Effector memory CD8-positive, alpha-beta T cell (primary cell): ENCODE data around the gene NFYC.
A peak's percentile ranks its signal among the peaks of the same experiment; 100 is the strongest.

ENCODE experiments used
- ATAC-seq: fragments of 150-1000 bp; cut with Tn5 transposase; replicated peaks from 2 replicates; pipeline ENCODE4 v1.10.0; 2021; ENCODE audit warnings: mild to moderate bottlenecking, moderate library complexity
- DNase-seq, 3 experiments: peaks; one replicate each; pipeline ENCODE4 v3.0.0; 2021
- H3K27ac Mint-ChIP-seq, 2 donors: one replicate each; pipeline ENCODE4 v1.8.0; 2022; ENCODE audit warnings: mild to moderate bottlenecking in 2 of 2, mixed read lengths in 2 of 2, moderate library complexity in 2 of 2
- H3K27me3 Mint-ChIP-seq, 2 donors: one replicate each; pipeline ENCODE4 v1.8.0; 2022; ENCODE audit warnings: mixed read lengths in 2 of 2
- H3K36me3 Mint-ChIP-seq: one replicate; pipeline ENCODE4 v1.8.0; 2022; ENCODE audit warnings: mild to moderate bottlenecking, moderate library complexity, mixed read lengths; ENCODE audit not compliant: insufficient read depth
- H3K4me1 Mint-ChIP-seq, 2 donors: one replicate each; pipeline ENCODE4 v1.8.0; 2022; ENCODE audit warnings: low read depth in 2 of 2, mixed read lengths in 2 of 2
- H3K4me3 Mint-ChIP-seq, 2 donors: one replicate each; pipeline ENCODE4 v1.8.0; 2022; ENCODE audit warnings: mild to moderate bottlenecking in 2 of 2, mixed read lengths in 2 of 2, moderate library complexity in 2 of 2
- H3K9me3 Mint-ChIP-seq, 2 donors: one replicate each; pipeline ENCODE4 v1.8.0; 2022; ENCODE audit warnings: mixed read lengths in 2 of 2

Gene NFYC

GRCh38 chr1:40740039-40740996 lies 48.8 kb downstream of the NFYC start:
- H3K27ac Mint-ChIP-seq, result peak overlapping the region in 1 of 2 donors; percentile 62
- H3K4me3 Mint-ChIP-seq, result no peak overlapping the region
- no peaks in the 10 kb centered on the region for H3K27me3 Mint-ChIP-seq
- DNase-seq (no peak), ATAC-seq (no peak)
- H3K4me1 Mint-ChIP-seq, result peaks cover 7 to 37% of the 10 kb centered on the region in 2 donors
- H3K36me3 Mint-ChIP-seq, result peaks cover 44% of the 10 kb centered on the region
- no peaks in the 10 kb centered on the region for H3K9me3 Mint-ChIP-seq

- peaks cover 46% of the 10 kb centered on the region for H3K36me3 Mint-ChIP-seq
- H3K4me1 Mint-ChIP-seq, result peaks cover 14 to 45% of the 10 kb centered on the region in 2 donors
- DNase-seq (no peak), ATAC-seq (no peak)
- no peaks in the 10 kb centered on the region for H3K9me3 Mint-ChIP-seq
- H3K27ac Mint-ChIP-seq, result peak overlapping the region in 1 of 2 donors; percentile 62
- H3K27me3 Mint-ChIP-seq, result no peaks in the 10 kb centered on the region
- H3K4me3 Mint-ChIP-seq, result no peak overlapping the region
Observed at GRCh38 chr1:40740997-40741736, 49.7 kb downstream of the NFYC start.

DNA sequence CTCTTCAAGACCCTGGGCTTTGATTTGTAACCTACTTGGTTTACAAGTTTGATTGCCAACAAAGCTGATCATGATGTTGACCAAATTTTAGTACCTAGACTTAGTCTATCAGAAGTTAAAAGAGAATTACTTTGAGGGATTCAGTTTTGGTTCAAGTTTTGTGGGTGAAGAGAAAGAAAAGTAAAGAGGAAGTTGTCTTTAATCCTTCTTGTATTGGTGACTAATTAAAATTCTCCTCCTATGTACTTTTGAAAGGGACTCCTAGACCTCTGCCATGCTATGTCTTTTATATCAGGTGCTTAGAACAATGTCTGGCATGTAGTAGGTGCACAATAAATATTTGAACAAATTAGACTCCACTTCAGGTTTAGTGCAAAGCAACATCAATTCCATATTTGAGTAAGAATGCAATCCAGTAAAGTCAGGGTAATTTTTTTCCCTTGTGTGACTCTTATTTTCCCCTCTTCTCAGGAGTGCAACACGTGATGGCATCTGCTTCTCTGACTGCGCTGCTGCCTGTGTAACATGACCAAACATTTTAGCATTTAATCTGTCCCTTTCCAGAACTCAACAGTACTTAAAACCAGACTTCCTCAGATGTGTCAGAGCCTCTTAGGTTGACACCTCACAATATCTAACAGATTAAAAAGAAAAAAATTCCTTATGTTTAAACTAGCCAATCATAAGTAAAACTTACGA lies 51.0 kb downstream of the NFYC start:
- H3K36me3 Mint-ChIP-seq, result peaks cover 52% of the 10 kb centered on the region
- DNase-seq (no peak), ATAC-seq (no peak)
- peaks cover 14 to 45% of the 10 kb centered on the region in 2 donors for H3K4me1 Mint-ChIP-seq
- H3K9me3 Mint-ChIP-seq, result no peaks in the 10 kb centered on the region
- peak overlapping the region; percentile 15 to 78 for H3K27ac Mint-ChIP-seq
- no peak overlapping the region for H3K4me3 Mint-ChIP-seq
- no peaks in the 10 kb centered on the region for H3K27me3 Mint-ChIP-seq

- H3K27ac Mint-ChIP-seq, result no peak overlapping the region
- H3K27me3 Mint-ChIP-seq, result no peaks in the 10 kb centered on the region
- DNase-seq (no peak), ATAC-seq (no peak)
- H3K4me3 Mint-ChIP-seq, result no peak overlapping the region
- H3K36me3 Mint-ChIP-seq, result peaks cover 61% of the 10 kb centered on the region
- H3K4me1 Mint-ChIP-seq, result peaks cover 14 to 42% of the 10 kb centered on the region in 2 donors
- no peaks in the 10 kb centered on the region for H3K9me3 Mint-ChIP-seq
Observed at GRCh38 chr1:40743452-40743851, 51.9 kb downstream of the NFYC start.

GRCh38 chr1:40743860-40744259 lies 52.4 kb downstream of the NFYC start:
- peaks cover 61% of the 10 kb centered on the region for H3K36me3 Mint-ChIP-seq
- H3K27ac Mint-ChIP-seq, result no peak overlapping the region
- H3K9me3 Mint-ChIP-seq, result no peaks in the 10 kb centered on the region
- no peak overlapping the region for H3K4me3 Mint-ChIP-seq
- no peak for ATAC-seq
- peaks cover 11 to 38% of the 10 kb centered on the region in 2 donors for H3K4me1 Mint-ChIP-seq
- DNase-seq, result no peak
- no peaks in the 10 kb centered on the region for H3K27me3 Mint-ChIP-seq

DNA sequence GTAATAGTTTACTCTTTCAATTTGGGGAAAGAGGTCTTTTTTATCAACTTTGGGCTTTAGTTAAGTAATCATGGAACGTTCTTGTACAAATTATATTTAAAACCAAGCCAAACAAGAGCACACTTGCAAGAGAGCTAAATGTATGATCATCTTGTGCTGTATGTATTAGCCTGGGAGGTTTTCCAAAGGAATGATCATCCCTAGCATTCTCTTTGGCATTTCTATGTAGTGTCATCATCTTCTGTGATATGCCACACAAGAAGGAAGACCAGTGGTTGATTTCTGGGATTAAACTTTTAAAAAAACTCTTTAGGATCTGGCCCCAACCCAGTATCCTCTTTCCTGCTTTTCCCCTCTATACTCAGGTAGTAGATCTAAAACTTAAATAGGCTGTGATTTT lies 53.7 kb downstream of the NFYC start:
- ATAC-seq, result no peak
- Mint-ChIP-seq H3K9me3 (no peaks in the 10 kb centered on the region), H3K4me1 (peaks cover 11 to 33% of the 10 kb centered on the region in 2 donors), H3K27ac (peak overlapping the region in 1 of 2 donors; percentile 32), H3K27me3 (no peaks in the 10 kb centered on the region), H3K36me3 (peaks cover 61% of the 10 kb centered on the region), H3K4me3 (no peak overlapping the region)
- DNase-seq, result no peak

- Mint-ChIP-seq H3K36me3 (peaks cover 55% of the 10 kb centered on the region), H3K27ac (peak overlapping the region in 1 of 2 donors; percentile 75), H3K27me3 (no peaks in the 10 kb centered on the region), H3K4me3 (no peak overlapping the region), H3K4me1 (peaks cover 9 to 29% of the 10 kb centered on the region in 2 donors), H3K9me3 (no peaks in the 10 kb centered on the region)
- no peak for ATAC-seq
- no peak for DNase-seq
Observed at GRCh38 chr1:40746344-40747090, 55.0 kb downstream of the NFYC start.

GRCh38 chr1:40748841-40749718 lies 57.6 kb downstream of the NFYC start:
- Mint-ChIP-seq H3K27me3 (no peaks in the 10 kb centered on the region), H3K36me3 (peaks cover 51% of the 10 kb centered on the region), H3K4me1 (peaks cover 7 to 20% of the 10 kb centered on the region in 2 donors), H3K4me3 (no peak overlapping the region), H3K27ac (peak overlapping the region in 1 of 2 donors; percentile 20), H3K9me3 (no peaks in the 10 kb centered on the region)
- ATAC-seq, result no peak
- no peak for DNase-seq

- Mint-ChIP-seq H3K36me3 (peaks cover 56% of the 10 kb centered on the region), H3K27me3 (no peaks in the 10 kb centered on the region), H3K4me1 (peaks cover 7 to 13% of the 10 kb centered on the region in 2 donors), H3K27ac (peak overlapping the region in 1 of 2 donors; percentile 67), H3K9me3 (no peaks in the 10 kb centered on the region), H3K4me3 (no peak overlapping the region)
- ATAC-seq, result no peak
- no peak for DNase-seq
Observed at GRCh38 chr1:40749817-40750216, 58.3 kb downstream of the NFYC start.

- Mint-ChIP-seq H3K9me3 (no peaks in the 10 kb centered on the region), H3K4me1 (peaks cover 6% of the 10 kb centered on the region in 2 donors), H3K27me3 (no peaks in the 10 kb centered on the region), H3K27ac (peak overlapping the region; percentile 57 to 67), H3K4me3 (no peak overlapping the region), H3K36me3 (peaks cover 60% of the 10 kb centered on the region)
- no peak for DNase-seq
- no peak for ATAC-seq
Observed at GRCh38 chr1:40750451-40750908, 59.0 kb downstream of the NFYC start.

- Mint-ChIP-seq H3K36me3 (peaks cover 57% of the 10 kb centered on the region), H3K4me1 (no peaks in the 10 kb centered on the region), H3K4me3 (no peak overlapping the region), H3K27ac (no peak overlapping the region), H3K9me3 (no peaks in the 10 kb centered on the region), H3K27me3 (no peaks in the 10 kb centered on the region)
- ATAC-seq (no peak), DNase-seq (no peak)
Observed at GRCh38 chr1:40751802-40752201, 60.3 kb downstream of the NFYC start.
